Hepatocyte (in vitro differentiated cells): ENCODE results near the gene CRYAA.

Source experiments
- CTCF ChIP-seq: fragments of 200-600 bp; sonication (generic); IDR thresholded peaks from 2 replicates; pipeline ENCODE4 v1.5.1; 2016; ENCODE audit warnings: antibody characterized with exemption, mild to moderate bottlenecking; ENCODE audit not compliant: poor library complexity
- EZH2 ChIP-seq: fragments of 200-600 bp; sonication (generic); IDR thresholded peaks from 2 replicates; pipeline ENCODE4 v1.6.1; 2016; ENCODE audit warnings: antibody characterized with exemption, mild to moderate bottlenecking, borderline replicate concordance

DNA sequence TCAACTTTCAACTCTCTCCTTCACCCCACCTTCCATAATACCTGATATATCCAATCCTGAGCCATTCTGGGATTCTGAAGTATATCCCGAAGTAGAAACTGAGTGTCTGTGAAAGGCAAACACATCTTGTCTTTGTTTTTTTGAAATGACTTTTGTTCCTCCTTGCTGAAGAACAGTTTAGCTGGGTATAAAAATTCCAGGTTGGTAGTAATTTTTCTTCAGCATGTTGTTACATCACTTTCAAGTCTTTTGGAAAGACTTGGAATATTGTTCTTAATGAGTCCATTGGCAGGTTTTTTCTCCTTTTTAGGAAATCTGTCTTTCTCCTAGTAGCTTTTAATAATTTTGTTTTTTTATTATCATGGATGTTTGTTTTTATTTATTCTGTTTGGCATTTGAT is 32.7 kb downstream of the CRYAA start:
- TF ChIP-seq EZH2 (no peak), CTCF (no peak)
